OCI-LY3 (cell line): Measurements from ENCODE around the gene RAP2A.

Source experiments
- CTCF ChIP-seq: fragments of 200-600, 300-600 bp; sonication (generic); IDR thresholded peaks from 2 replicates; pipeline ENCODE4 v1.5.1; 2014; ENCODE audit warnings: antibody characterized with exemption, low read length, low read depth
- EZH2phosphoT487 ChIP-seq: fragments of 200-600 bp; shearing (Covaris generic); IDR thresholded peaks from 2 replicates; pipeline ENCODE4 v1.6.1; 2018; ENCODE audit warnings: antibody characterized with exemption, mixed run types, low read depth

DNA sequence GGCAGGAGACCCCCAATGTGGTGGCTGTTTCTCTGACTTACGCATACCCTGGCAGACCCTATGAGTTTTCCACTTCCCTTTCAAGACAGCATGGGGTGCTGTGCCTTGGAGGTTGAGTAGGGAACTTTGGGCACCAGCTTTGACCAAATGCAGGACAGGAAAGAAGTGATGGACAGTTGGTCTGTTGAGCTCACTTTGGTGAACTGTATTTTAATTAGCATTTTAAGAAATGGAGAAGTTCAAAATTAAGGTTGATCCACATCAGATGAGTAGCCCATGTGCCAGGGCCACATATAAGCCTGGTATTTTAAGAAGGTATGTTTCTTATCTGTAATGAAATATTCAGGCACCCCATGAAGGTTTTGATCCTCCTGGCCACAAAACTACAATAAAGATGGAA is 46.1 kb upstream of the RAP2A start:
- no peak for TF ChIP-seq CTCF
- no peak for TF ChIP-seq EZH2phosphoT487
